K562 treated with DMSO at 1 percent for 24 hours (cell line): ENCODE results near the gene NOD2. TPM values are rescaled to one million over a fixed set of nuclear protein-coding genes. Genes with fewer than 3 reads are reported as not detected.

Source experiments
- total RNA-seq: library from RNA; unstranded; fragments of 300-600 nt; gene quantifications from 2 replicates; pipeline ENCODE4 v1.2.3, GENCODE V29; 2022; ENCODE audit warnings: low read depth; ENCODE audit not compliant: insufficient read depth

The NOD2 gene
- 0.28 and 0.35 TPM in 2 replicates for total RNA-seq

GRCh38 chr16:50692999-50693781 is at the start of gene NOD2:
NOD2 (plus strand) TSS chr16:50693606; CDS start chr16:50699496, 5,890 bp downstream.

GRCh38 chr16:50681021-50681885 is 12.2 kb upstream of the NOD2 start, which contains the start of gene SNX20:
SNX20 (minus strand) TSS chr16:50681312; CDS start chr16:50677526, 3,786 bp downstream.

GRCh38 chr16:50741781-50742575 is 48.6 kb downstream of the NOD2 start, which contains the start of gene CYLD:
CYLD (plus strand) TSS chr16:50742086; CDS start chr16:50749699, 7,613 bp downstream.

Other genes starting within 250 kb of the NOD2 start
- 0.08 TPM in 1 of 2 replicates, not detected in the other for gene NKD1, start 145.2 kb upstream of the NOD2 start, total RNA-seq
- gene SNX20, start 12.3 kb upstream of the NOD2 start, total RNA-seq, result not detected in 2 replicates
- gene CYLD, start 48.5 kb downstream of the NOD2 start, total RNA-seq, result 6.5 and 8.9 TPM in 2 replicates